ENCODE results near the gene RHCE. TPM values are rescaled to one million over a fixed set of nuclear protein-coding genes. Genes with fewer than 3 reads are reported as not detected.
"Not testable (repeated sequence)": the region's sequence is repeated elsewhere in the genome, so short reads cannot be mapped to it uniquely, and the experiment has no call there.

RHCE gene
- total and polyA plus RNA-seq, 7 donors, result 0.22 to 2.0 (median 0.88) TPM; not detected in 1

- Histone ChIP-seq H3K27me3 (ENCODE audit: insufficient read depth in 3 of 3, low read length in 2 of 3) (no peaks in the 10 kb centered on the region), H3K4me3 (peak overlapping the region; percentile 98), H3K36me3 (ENCODE audit: insufficient read depth in 1 of 2, low read depth in 1 of 2) (no peaks in the 10 kb centered on the region), H3K27ac (peak overlapping the region; percentile 99), H3K9me3 (no peaks in the 10 kb centered on the region), H3K4me1 (peaks cover 26% of the 10 kb centered on the region)
- WGBS, 3 donors, result 0 to 1% (median 1%) methylated on average over 6 of the region's 6 CpGs
- no peak for TF ChIP-seq CTCF (IDR thresholded peaks at IDR 0.05)
- intact Hi-C loops (cut with DNase I), result loop anchor here in 1 of 2 donors (5.0 kb wide), 1 partner anchor 97 kb away; no protein-coding TSS in a partner anchor
- DNase-seq, result no peak
- ATAC-seq, result no peak
Observed at GRCh38 chr1:25338986-25339385, 81.6 kb downstream of the RHCE start.

- H3K4me3 ChIP-seq, result peak within 1 kb of the TSS; percentile 98
- 0% methylated on average over 50 to 69 of the region's 75 CpGs for WGBS, 3 donors
- H3K27ac ChIP-seq, result peak within 1 kb of the TSS; percentile 99
- TF ChIP-seq CTCF (IDR thresholded peaks at IDR 0.05), result no peak
- peak; percentile 91 to 96 for DNase-seq
- no peaks in the 10 kb centered on the region for H3K36me3 ChIP-seq (ENCODE audit: insufficient read depth in 1 of 2, low read depth in 1 of 2)
- intact Hi-C loops (cut with DNase I), result loop anchor here in 1 of 2 donors (5.0 kb wide), 1 partner anchor 96 kb away; no protein-coding TSS in a partner anchor
- no peaks in the 10 kb centered on the region for H3K9me3 ChIP-seq
- peak; percentile 96 to 97 (median 97) for ATAC-seq
- H3K27me3 ChIP-seq (ENCODE audit: insufficient read depth in 3 of 3, low read length in 2 of 3), result no peaks in the 10 kb centered on the region
- H3K4me1 ChIP-seq, result peaks cover 21% of the 10 kb centered on the region
Observed at GRCh38 chr1:25338188-25338981, 82.2 kb downstream of the RHCE start, which contains the start of gene TMEM50A. TSS of gene TMEM50A (plus strand) at chr1:25338334. CDS start at chr1:25340487, 2,153 bp downstream.

- Histone ChIP-seq H3K27ac (peak overlapping the region; percentile 99), H3K4me3 (peak overlapping the region; percentile 98), H3K4me1 (peaks cover 21% of the 10 kb centered on the region)
- ATAC-seq, result peak; percentile 72 to 83 (median 74)
- intact Hi-C loops (cut with DNase I), result loop anchor here in 1 of 2 donors (5.0 kb wide), 1 partner anchor 95 kb away; no protein-coding TSS in a partner anchor
- not testable (repeated sequence) for H3K27me3 ChIP-seq (ENCODE audit: insufficient read depth in 3 of 3, low read length in 2 of 3); H3K9me3 ChIP-seq; H3K36me3 ChIP-seq (ENCODE audit: insufficient read depth in 1 of 2, low read depth in 1 of 2); DNase-seq
- 1 to 3% (median 1%) methylated on average over 12 to 22 of the region's 39 CpGs for WGBS, 3 donors
Observed at GRCh38 chr1:25337483-25338187, 83.0 kb downstream of the RHCE start.

- Histone ChIP-seq H3K4me1 (peaks cover 21% of the 10 kb centered on the region), H3K27ac (peak overlapping the region; percentile 60), H3K4me3 (peak overlapping the region; percentile 87)
- 0% methylated on average over 12 to 26 of the region's 29 CpGs for WGBS, 3 donors
- not testable (repeated sequence) for H3K36me3 ChIP-seq (ENCODE audit: insufficient read depth in 1 of 2, low read depth in 1 of 2); H3K9me3 ChIP-seq; H3K27me3 ChIP-seq (ENCODE audit: insufficient read depth in 3 of 3, low read length in 2 of 3)
- ATAC-seq (peak; percentile 68 to 80 (median 76)), DNase-seq (peak; percentile 45 to 72)
- intact Hi-C loops (cut with DNase I), result loop anchor here in 1 of 2 donors (5.0 kb wide), 1 partner anchor 95 kb away; no protein-coding TSS in a partner anchor
Observed at GRCh38 chr1:25336922-25337354, 83.7 kb downstream of the RHCE start.

- H3K9me3 ChIP-seq; H3K4me3 ChIP-seq; DNase-seq; H3K4me1 ChIP-seq; ATAC-seq; H3K27me3 ChIP-seq (ENCODE audit: insufficient read depth in 3 of 3, low read length in 2 of 3); H3K36me3 ChIP-seq (ENCODE audit: insufficient read depth in 1 of 2, low read depth in 1 of 2); intact Hi-C loops (cut with DNase I); H3K27ac ChIP-seq: not testable (repeated sequence)
- WGBS, 3 donors, result 56 to 61% (median 58%) methylated on average over 5 of the region's 5 CpGs
Observed at GRCh38 chr1:25329950-25330349, 90.7 kb downstream of the RHCE start.

GRCh38 chr1:25329336-25329735 is 91.3 kb downstream of the RHCE start:
- H3K36me3 ChIP-seq (ENCODE audit: insufficient read depth in 1 of 2, low read depth in 1 of 2); H3K27me3 ChIP-seq (ENCODE audit: insufficient read depth in 3 of 3, low read length in 2 of 3); ATAC-seq; H3K9me3 ChIP-seq; intact Hi-C loops (cut with DNase I); H3K27ac ChIP-seq; H3K4me1 ChIP-seq; H3K4me3 ChIP-seq; DNase-seq: not testable (repeated sequence)
- 89 to 94% (median 93%) methylated on average over 5 of the region's 5 CpGs for WGBS, 3 donors

GRCh38 chr1:25328791-25329185 is 91.8 kb downstream of the RHCE start:
- H3K4me3 ChIP-seq; H3K27me3 ChIP-seq (ENCODE audit: insufficient read depth in 3 of 3, low read length in 2 of 3); DNase-seq; H3K4me1 ChIP-seq; H3K9me3 ChIP-seq; H3K27ac ChIP-seq; intact Hi-C loops (cut with DNase I); H3K36me3 ChIP-seq (ENCODE audit: insufficient read depth in 1 of 2, low read depth in 1 of 2); ATAC-seq: not testable (repeated sequence)
- WGBS, 3 donors, result 51 to 74% (median 66%) methylated on average over 4 of the region's 4 CpGs

- intact Hi-C loops (cut with DNase I); H3K36me3 ChIP-seq (ENCODE audit: insufficient read depth in 1 of 2, low read depth in 1 of 2); H3K4me3 ChIP-seq; H3K9me3 ChIP-seq; H3K27me3 ChIP-seq (ENCODE audit: insufficient read depth in 3 of 3, low read length in 2 of 3); H3K27ac ChIP-seq; H3K4me1 ChIP-seq; DNase-seq: not testable (repeated sequence)
- no CpG with 5 or more reads among the region's 17 CpGs for WGBS, 3 donors
- ATAC-seq, result peak in 1 of 4 donors; percentile 43
Observed at GRCh38 chr1:25327864-25328790, 92.5 kb downstream of the RHCE start.
